Activated CD4-positive, alpha-beta T cell treated with anti-CD3 and anti-CD28 coated beads, Interleukin-10, Interleukin-2, amounts not matched to agents 100 ng/mL and 50 ng/mL, durations not matched to agents 16 hours and 8 hours (primary cell): Measurements from ENCODE around the gene HMGCLL1.

ENCODE experiments used
- DNase-seq: peaks from one replicate; pipeline ENCODE4 v3.0.0-alpha.2; 2020

Gene HMGCLL1

GRCh38 chr6:55530931-55531330, 48.1 kb downstream of the HMGCLL1 start:
- no peak for DNase-seq

- DNase-seq = peak; percentile 1
These were observed 50.4 kb downstream of the HMGCLL1 start for GRCh38 chr6:55528624-55529023.

- no peak for DNase-seq
These were observed 54.6 kb downstream of the HMGCLL1 start for GRCh38 chr6:55524441-55524840.

GRCh38 chr6:55518529-55519060, 60.4 kb downstream of the HMGCLL1 start:
- no peak for DNase-seq

GRCh38 chr6:55516736-55517135, 62.3 kb downstream of the HMGCLL1 start:
- no peak for DNase-seq

GRCh38 chr6:55512904-55513303, 66.1 kb downstream of the HMGCLL1 start:
- no peak for DNase-seq

GRCh38 chr6:55511122-55511800, 67.7 kb downstream of the HMGCLL1 start:
- no peak for DNase-seq

- DNase-seq = no peak
These were observed 79.4 kb downstream of the HMGCLL1 start for GRCh38 chr6:55499591-55499990.

GRCh38 chr6:55497694-55498093, 81.3 kb downstream of the HMGCLL1 start:
- DNase-seq = no peak

GRCh38 chr6:55496201-55496600, 82.8 kb downstream of the HMGCLL1 start:
- DNase-seq = no peak

GRCh38 chr6:55495277-55495676, 83.7 kb downstream of the HMGCLL1 start:
- DNase-seq = no peak

- DNase-seq = no peak
These were observed 84.6 kb downstream of the HMGCLL1 start for GRCh38 chr6:55494411-55494810.

- no peak for DNase-seq
These were observed 86.7 kb downstream of the HMGCLL1 start for GRCh38 chr6:55492259-55492658.

- DNase-seq = no peak
These were observed 88.1 kb downstream of the HMGCLL1 start for GRCh38 chr6:55490871-55491270.

- no peak for DNase-seq
These were observed 104.6 kb downstream of the HMGCLL1 start for GRCh38 chr6:55474382-55474781.

- DNase-seq = no peak
These were observed 105.3 kb downstream of the HMGCLL1 start for GRCh38 chr6:55473722-55474121.

GRCh38 chr6:55469951-55470366, 109.0 kb downstream of the HMGCLL1 start:
- DNase-seq = no peak

- no peak for DNase-seq
These were observed 123.0 kb downstream of the HMGCLL1 start for GRCh38 chr6:55456016-55456415.

- DNase-seq = no peak
These were observed 129.0 kb downstream of the HMGCLL1 start for GRCh38 chr6:55450005-55450404.

- DNase-seq = no peak
These were observed 129.8 kb downstream of the HMGCLL1 start for GRCh38 chr6:55449225-55449624.

GRCh38 chr6:55448451-55448850, 130.5 kb downstream of the HMGCLL1 start:
- no peak for DNase-seq

- no peak for DNase-seq
These were observed 131.1 kb downstream of the HMGCLL1 start for GRCh38 chr6:55447891-55448290.

GRCh38 chr6:55445648-55446204, 133.3 kb downstream of the HMGCLL1 start:
- DNase-seq = peak; percentile 6

GRCh38 chr6:55443238-55444134, 135.5 kb downstream of the HMGCLL1 start:
- no peak for DNase-seq
